K562 (cell line): ENCODE data around the gene VSNL1. TPM values are rescaled to one million over a fixed set of nuclear protein-coding genes. Genes with fewer than 3 reads are reported as not detected.

Source experiments
- ARID3A ChIP-seq: IDR thresholded peaks from 2 replicates; pipeline ENCODE4 v1.6.1; 2012; ENCODE audit warnings: low read depth, low read length, improper control_type of control experiment, borderline replicate concordance
- CBFA2T3 ChIP-seq: fragments of 450-650 bp; IDR thresholded peaks from 2 replicates; pipeline ENCODE4 v1.6.1; 2017
- KDM1A ChIP-seq, 2 experiments: fragments of 450-650 bp; IDR thresholded peaks; 2 replicates each; pipeline ENCODE4 v1.6.1; 2016; ENCODE audit warnings: mild to moderate bottlenecking in 2 of 2
- MAFG ChIP-seq: fragments of 450-650 bp; conservative IDR thresholded peaks from 2 replicates; pipeline ENCODE4 v1.6.1; 2016; ENCODE audit warnings: missing genetic modification characterization, missing compliant biosample characterization
- POLR2B ChIP-seq: fragments of 450-650 bp; IDR thresholded peaks from 2 replicates; pipeline ENCODE4 v1.6.1; 2018; ENCODE audit warnings: low read depth; ENCODE audit not compliant: partially characterized antibody
- PREB ChIP-seq: sonication (generic); formaldehyde crosslinking; IDR thresholded peaks from 2 replicates; pipeline ENCODE4 v1.8.1; 2023; ENCODE audit warnings: mild to moderate bottlenecking, missing genetic modification reagents
- SAP30 ChIP-seq: fragments of 200-600 bp; sonication (generic); IDR thresholded peaks from 2 replicates; pipeline ENCODE4 v1.6.1; 2012; ENCODE audit warnings: borderline replicate concordance, low read depth, mild to moderate bottlenecking, moderate library complexity, low read length, control low read depth, inconsistent platforms; ENCODE audit not compliant: insufficient read depth, poor library complexity, severe bottlenecking
- SMARCA4 ChIP-seq: fragments of 450-650 bp; IDR thresholded peaks from 2 replicates; pipeline ENCODE4 v1.6.1; 2016
- SRSF7 ChIP-seq: fragments of 200-400 bp; formaldehyde crosslinking; optimal IDR thresholded peaks from 2 replicates; pipeline ENCODE3; 2017; ENCODE audit warnings: mild to moderate bottlenecking, low read depth, low read length
- ZBTB17 ChIP-seq: fragments of 450-650 bp; formaldehyde crosslinking; IDR thresholded peaks from 2 replicates; pipeline ENCODE4 v1.4.0; 2020; ENCODE audit warnings: mild to moderate bottlenecking
- ZFPM2 ChIP-seq: fragments of 250-450 bp; sonication (Bioruptor Pico); IDR thresholded peaks from 2 replicates; pipeline ENCODE4 v1.5.1; 2022; ENCODE audit warnings: mild to moderate bottlenecking
- ZNF512 ChIP-seq: IDR thresholded peaks from 2 replicates; pipeline ENCODE4 v1.6.1; 2016; ENCODE audit warnings: missing genetic modification characterization, missing compliant biosample characterization
- polyA plus RNA-seq, 8 experiments: library from polyadenylated mRNA; depleted of rRNA in 4 of 8; stranded (reverse) in 5 of 8; unstranded in 3 of 8; fragments of >200 nt; fragmentation: Nextera tagmentation in 2 of 8; fragmentation: Illumina TruSeq in 1 of 8; extraction: Ambion mirVana in 2 of 8; extraction: Trizol in 1 of 8; gene quantifications; 2 replicates each; pipeline versions ENCODE4 v1.2.1 to v1.2.3, GENCODE V29; 2011 to 2014; ENCODE audit warnings: inconsistent platforms in 1 of 8, missing spikeins in 1 of 8
- total RNA-seq, 7 experiments: library from RNA; depleted of rRNA in 6 of 7; stranded (reverse); fragments of >200 nt in 6 of 7; fragmentation: Illumina TruSeq in 2 of 7; extraction: Trizol in 2 of 7; gene quantifications; 2 replicates each; pipeline versions ENCODE4 v1.2.1 to v1.2.3, GENCODE V29; 2011 to 2021; ENCODE audit warnings: low replicate concordance in 1 of 7

VSNL1 gene
- total and polyA plus RNA-seq, 9 of the 15 experiments (the other 6 are each of a cell fraction or from before 2014, with no cell fraction given): 0.20 TPM; not detected in 8

GRCh38 chr2:17606851-17607250, 66.4 kb downstream of the VSNL1 start (continued):
- TF ChIP-seq ZNF512: no peak
- no peak for TF ChIP-seq SRSF7
- no peak for TF ChIP-seq ZBTB17 (CRISPR knock-in tag)
- TF ChIP-seq SMARCA4: no peak
- TF ChIP-seq PREB (CRISPR knock-in tag): no peak
- TF ChIP-seq ARID3A: no peak
- no peak for TF ChIP-seq SAP30
- TF ChIP-seq MAFG: no peak
- no peak for TF ChIP-seq ZFPM2
- no peak for TF ChIP-seq KDM1A (IDR thresholded peaks at IDR 0.05)
- TF ChIP-seq CBFA2T3: no peak
- TF ChIP-seq POLR2B: no peak
- TF ChIP-seq, all 486 proteins: peak for 0
